Measurements from ENCODE around the gene GPR45.

GRCh38 chr2:105244451-105244850, 2.9 kb downstream of the GPR45 start:
- no peak for TF ChIP-seq POLR2A (IDR thresholded peaks at IDR 0.05; ENCODE audit: low read length)
- no peak for TF ChIP-seq GATA1 (IDR thresholded peaks at IDR 0.05; ENCODE audit: low read depth, low read length)

Data from erythroblast (primary cell).